WTC11 (cell line): ENCODE data around the gene PTPA.
"Not testable (repeated sequence)": the region's sequence is repeated elsewhere in the genome, so short reads cannot be mapped to it uniquely, and the experiment has no call there.

Experiments used
- GABPB1 ChIP-seq: sonication (generic); formaldehyde crosslinking; IDR thresholded peaks from 2 replicates; pipeline ENCODE4 v1.8.1; 2023; ENCODE audit warnings: mild to moderate bottlenecking, missing genetic modification reagents
- NFATC4 ChIP-seq: fragments of 250-450 bp; sonication (Bioruptor Pico); IDR thresholded peaks from 2 replicates; pipeline ENCODE4 v1.9.0; 2021; ENCODE audit warnings: mild to moderate bottlenecking
- NR2C2 ChIP-seq: sonication (generic); formaldehyde crosslinking; IDR thresholded peaks from 2 replicates; pipeline ENCODE4 v1.8.0; 2022; ENCODE audit warnings: mild to moderate bottlenecking, missing genetic modification reagents
- SMAD3 ChIP-seq: sonication (generic); formaldehyde crosslinking; IDR thresholded peaks from 2 replicates; pipeline ENCODE4 v1.8.0; 2022; ENCODE audit warnings: missing genetic modification reagents, mild to moderate bottlenecking, borderline replicate concordance
- TEAD1 ChIP-seq: sonication (generic); formaldehyde crosslinking; IDR thresholded peaks from 2 replicates; pipeline ENCODE4 v1.8.0; 2022; ENCODE audit warnings: mild to moderate bottlenecking, missing genetic modification reagents
- TP53 ChIP-seq: sonication (generic); formaldehyde crosslinking; IDR thresholded peaks from 2 replicates; pipeline ENCODE4 v1.8.1; 2023; ENCODE audit warnings: mild to moderate bottlenecking, missing genetic modification reagents
- ZBTB21 ChIP-seq: sonication (generic); formaldehyde crosslinking; IDR thresholded peaks from 2 replicates; pipeline ENCODE4 v1.8.1; 2023; ENCODE audit warnings: mild to moderate bottlenecking, missing genetic modification reagents, borderline replicate concordance
- ZNF138 ChIP-seq: sonication (generic); formaldehyde crosslinking; conservative IDR thresholded peaks from 2 replicates; pipeline ENCODE4 v1.8.1; 2022; ENCODE audit warnings: mild to moderate bottlenecking, moderate library complexity, missing genetic modification reagents
- ZNF263 ChIP-seq: sonication (generic); formaldehyde crosslinking; IDR thresholded peaks from 2 replicates; pipeline ENCODE4 v1.8.1; 2022; ENCODE audit warnings: low read depth, mild to moderate bottlenecking, moderate library complexity, missing genetic modification reagents
- ZNF423 ChIP-seq: fragments of 250-450 bp; sonication (Bioruptor Pico); IDR thresholded peaks from 2 replicates; pipeline ENCODE4 v2.1.2; 2022; ENCODE audit warnings: mild to moderate bottlenecking, moderate library complexity
- TF ChIP-seq, protein P1 (sequence below): sonication (generic); formaldehyde crosslinking; IDR thresholded peaks from 2 replicates; pipeline ENCODE4 v1.8.0; 2022; ENCODE audit warnings: mild to moderate bottlenecking, missing genetic modification reagents
- TF ChIP-seq, protein P2 (sequence below): fragments of 200-600 bp; IDR thresholded peaks from 2 replicates; pipeline ENCODE4 v1.8.0; 2022; ENCODE audit warnings: antibody characterized with exemption
- TF ChIP-seq, protein P3 (sequence below): sonication (generic); formaldehyde crosslinking; IDR thresholded peaks from 2 replicates; pipeline ENCODE4 v1.8.1; 2023; ENCODE audit warnings: mild to moderate bottlenecking, missing genetic modification reagents, moderate library complexity
- TF ChIP-seq, protein P4 (sequence below): sonication (generic); formaldehyde crosslinking; IDR thresholded peaks from 2 replicates; pipeline ENCODE4 v1.8.0; 2022; ENCODE audit warnings: mild to moderate bottlenecking, missing genetic modification reagents

DNA sequence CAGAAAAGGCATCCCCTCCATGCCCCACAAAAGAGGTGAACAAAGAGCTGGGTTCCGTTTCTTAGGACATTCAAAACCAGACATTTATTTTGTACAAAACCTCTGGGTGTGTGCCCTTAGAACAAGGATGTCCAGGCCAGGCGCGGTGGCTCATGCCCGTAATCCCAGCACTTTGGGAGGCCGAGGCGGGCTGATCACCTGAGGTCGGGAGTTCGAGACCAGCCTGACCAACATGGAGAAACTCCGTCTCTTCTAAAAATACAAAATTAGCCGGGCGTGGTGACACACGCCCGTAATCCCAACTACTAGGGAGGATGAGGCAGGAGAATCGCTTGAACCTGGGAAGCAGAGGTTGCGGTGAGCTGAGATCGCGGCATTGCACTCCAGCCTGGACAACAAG lies 1.3 kb downstream of the PTPA start:
- TF ChIP-seq, protein P1, sequence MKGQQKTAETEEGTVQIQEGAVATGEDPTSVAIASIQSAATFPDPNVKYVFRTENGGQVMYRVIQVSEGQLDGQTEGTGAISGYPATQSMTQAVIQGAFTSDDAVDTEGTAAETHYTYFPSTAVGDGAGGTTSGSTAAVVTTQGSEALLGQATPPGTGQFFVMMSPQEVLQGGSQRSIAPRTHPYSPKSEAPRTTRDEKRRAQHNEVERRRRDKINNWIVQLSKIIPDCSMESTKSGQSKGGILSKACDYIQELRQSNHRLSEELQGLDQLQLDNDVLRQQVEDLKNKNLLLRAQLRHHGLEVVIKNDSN (CRISPR knock-in tag), result not testable (repeated sequence)
- TF ChIP-seq TP53; ZNF423 (CRISPR knock-in tag); NR2C2; NFATC4; ZNF263 (CRISPR knock-in tag); SMAD3 (CRISPR knock-in tag); ZBTB21 (CRISPR knock-in tag); ZNF138 (CRISPR knock-in tag); GABPB1 (CRISPR knock-in tag); TEAD1 (CRISPR knock-in tag): not testable (repeated sequence)
- TF ChIP-seq, protein P2, sequence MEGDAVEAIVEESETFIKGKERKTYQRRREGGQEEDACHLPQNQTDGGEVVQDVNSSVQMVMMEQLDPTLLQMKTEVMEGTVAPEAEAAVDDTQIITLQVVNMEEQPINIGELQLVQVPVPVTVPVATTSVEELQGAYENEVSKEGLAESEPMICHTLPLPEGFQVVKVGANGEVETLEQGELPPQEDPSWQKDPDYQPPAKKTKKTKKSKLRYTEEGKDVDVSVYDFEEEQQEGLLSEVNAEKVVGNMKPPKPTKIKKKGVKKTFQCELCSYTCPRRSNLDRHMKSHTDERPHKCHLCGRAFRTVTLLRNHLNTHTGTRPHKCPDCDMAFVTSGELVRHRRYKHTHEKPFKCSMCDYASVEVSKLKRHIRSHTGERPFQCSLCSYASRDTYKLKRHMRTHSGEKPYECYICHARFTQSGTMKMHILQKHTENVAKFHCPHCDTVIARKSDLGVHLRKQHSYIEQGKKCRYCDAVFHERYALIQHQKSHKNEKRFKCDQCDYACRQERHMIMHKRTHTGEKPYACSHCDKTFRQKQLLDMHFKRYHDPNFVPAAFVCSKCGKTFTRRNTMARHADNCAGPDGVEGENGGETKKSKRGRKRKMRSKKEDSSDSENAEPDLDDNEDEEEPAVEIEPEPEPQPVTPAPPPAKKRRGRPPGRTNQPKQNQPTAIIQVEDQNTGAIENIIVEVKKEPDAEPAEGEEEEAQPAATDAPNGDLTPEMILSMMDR, result not testable (repeated sequence)
- TF ChIP-seq, protein P3, sequence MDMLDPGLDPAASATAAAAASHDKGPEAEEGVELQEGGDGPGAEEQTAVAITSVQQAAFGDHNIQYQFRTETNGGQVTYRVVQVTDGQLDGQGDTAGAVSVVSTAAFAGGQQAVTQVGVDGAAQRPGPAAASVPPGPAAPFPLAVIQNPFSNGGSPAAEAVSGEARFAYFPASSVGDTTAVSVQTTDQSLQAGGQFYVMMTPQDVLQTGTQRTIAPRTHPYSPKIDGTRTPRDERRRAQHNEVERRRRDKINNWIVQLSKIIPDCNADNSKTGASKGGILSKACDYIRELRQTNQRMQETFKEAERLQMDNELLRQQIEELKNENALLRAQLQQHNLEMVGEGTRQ (CRISPR knock-in tag), result not testable (repeated sequence)
- TF ChIP-seq, protein P4, sequence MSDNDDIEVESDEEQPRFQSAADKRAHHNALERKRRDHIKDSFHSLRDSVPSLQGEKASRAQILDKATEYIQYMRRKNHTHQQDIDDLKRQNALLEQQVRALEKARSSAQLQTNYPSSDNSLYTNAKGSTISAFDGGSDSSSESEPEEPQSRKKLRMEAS (CRISPR knock-in tag), result not testable (repeated sequence)
